ENCODE measurements around the gene TGFBI. TPM values are rescaled to one million over a fixed set of nuclear protein-coding genes. Genes with fewer than 3 reads are reported as not detected.

TGFBI gene
- total and polyA plus RNA-seq, 2 donors from 2014 or later, result 36.4 to 78.5 TPM

DNA sequence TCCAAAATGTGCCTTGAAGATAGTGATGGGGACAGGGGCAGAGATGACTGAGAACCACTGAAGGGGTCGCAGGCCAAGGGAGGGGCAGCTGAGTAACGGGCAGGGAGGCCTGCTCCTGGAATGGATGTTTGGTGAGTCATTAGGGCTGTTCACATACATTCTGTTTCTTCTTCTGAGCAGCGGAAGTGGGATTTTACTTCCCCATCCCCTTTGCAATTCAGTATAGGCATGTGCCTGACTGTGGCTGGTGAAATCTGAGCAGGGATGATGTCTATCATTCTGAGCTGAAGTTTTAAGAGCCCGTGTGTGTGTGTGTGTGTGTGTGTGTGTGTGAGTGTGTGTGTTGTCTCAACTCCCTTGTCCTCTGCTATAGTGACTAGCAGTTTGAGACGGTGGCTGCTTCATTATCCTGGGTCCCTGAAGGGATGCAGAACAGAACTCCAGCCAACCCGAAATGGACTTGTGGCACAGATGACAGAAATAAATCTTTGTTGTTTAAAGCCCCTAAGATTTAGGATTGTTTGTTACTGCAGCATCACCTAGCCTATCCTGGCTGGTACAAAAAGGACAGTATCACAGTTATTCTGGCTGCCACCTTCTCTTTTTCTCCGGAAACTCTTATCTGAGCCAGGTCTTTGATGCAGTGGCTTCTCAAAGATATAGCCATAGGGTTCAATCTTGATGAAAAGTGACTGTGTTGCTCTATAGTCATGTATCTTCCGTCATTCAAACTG lies 29.2 kb upstream of the TGFBI start:
- no peaks in the 10 kb centered on the region for H3K27me3 ChIP-seq (ENCODE audit: control insufficient read depth, insufficient read depth, low read length)
- FAIRE-seq (no peak), DNase-seq (peak in 3 of 5 donors; percentile 46 to 63 (median 59))
- H3K27ac ChIP-seq (ENCODE audit: low read depth in 2 of 2, low read length in 2 of 2), result no peak overlapping the region
- no peak overlapping the region for H3K4me3 ChIP-seq (ENCODE audit: low read length in 3 of 3)
- H3K36me3 ChIP-seq (ENCODE audit: control insufficient read depth in 2 of 3, insufficient read depth in 3 of 3, low read length in 3 of 3), result no peaks in the 10 kb centered on the region
- TF ChIP-seq, protein P1, sequence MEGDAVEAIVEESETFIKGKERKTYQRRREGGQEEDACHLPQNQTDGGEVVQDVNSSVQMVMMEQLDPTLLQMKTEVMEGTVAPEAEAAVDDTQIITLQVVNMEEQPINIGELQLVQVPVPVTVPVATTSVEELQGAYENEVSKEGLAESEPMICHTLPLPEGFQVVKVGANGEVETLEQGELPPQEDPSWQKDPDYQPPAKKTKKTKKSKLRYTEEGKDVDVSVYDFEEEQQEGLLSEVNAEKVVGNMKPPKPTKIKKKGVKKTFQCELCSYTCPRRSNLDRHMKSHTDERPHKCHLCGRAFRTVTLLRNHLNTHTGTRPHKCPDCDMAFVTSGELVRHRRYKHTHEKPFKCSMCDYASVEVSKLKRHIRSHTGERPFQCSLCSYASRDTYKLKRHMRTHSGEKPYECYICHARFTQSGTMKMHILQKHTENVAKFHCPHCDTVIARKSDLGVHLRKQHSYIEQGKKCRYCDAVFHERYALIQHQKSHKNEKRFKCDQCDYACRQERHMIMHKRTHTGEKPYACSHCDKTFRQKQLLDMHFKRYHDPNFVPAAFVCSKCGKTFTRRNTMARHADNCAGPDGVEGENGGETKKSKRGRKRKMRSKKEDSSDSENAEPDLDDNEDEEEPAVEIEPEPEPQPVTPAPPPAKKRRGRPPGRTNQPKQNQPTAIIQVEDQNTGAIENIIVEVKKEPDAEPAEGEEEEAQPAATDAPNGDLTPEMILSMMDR (IDR thresholded peaks at IDR 0.05; ENCODE audit: borderline replicate concordance, extremely low read depth, insufficient read depth), result no peak
- intact Hi-C loops (cut with DNase I), result no loop called here
- H3K9me3 ChIP-seq (ENCODE audit: control insufficient read depth in 2 of 3, insufficient read depth in 1 of 3, low read length in 3 of 3), result no peaks in the 10 kb centered on the region
- no peaks in the 10 kb centered on the region for H3K4me1 ChIP-seq (ENCODE audit: control insufficient read depth in 2 of 3, insufficient read depth in 2 of 3, low read depth in 1 of 3, low read length in 3 of 3)
- no peak overlapping the region for H3K9ac ChIP-seq (ENCODE audit: low read length in 3 of 3)

DNA sequence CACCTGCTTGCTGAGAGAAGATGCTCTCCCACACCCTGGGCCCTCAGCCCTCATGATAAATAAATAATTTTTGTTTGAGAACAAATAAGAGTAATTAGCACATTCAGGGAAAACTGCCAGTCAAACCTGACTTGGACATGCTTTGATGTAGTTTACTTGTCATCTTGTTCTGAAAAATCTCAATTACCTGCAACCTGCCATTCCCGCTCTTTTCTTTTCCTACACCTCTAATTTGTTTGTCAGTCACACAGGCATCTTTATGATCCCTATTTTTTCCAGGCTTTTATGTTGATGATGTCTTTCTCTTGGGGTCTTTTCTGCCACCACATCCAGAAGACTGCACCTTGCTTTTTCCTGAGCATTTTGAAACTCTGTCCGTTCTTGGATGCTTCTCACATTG lies 28.6 kb upstream of the TGFBI start:
- no peak for FAIRE-seq
- TF ChIP-seq, protein P1 (IDR thresholded peaks at IDR 0.05; ENCODE audit: borderline replicate concordance, extremely low read depth, insufficient read depth), result no peak
- H3K36me3 ChIP-seq (ENCODE audit: control insufficient read depth in 2 of 3, insufficient read depth in 3 of 3, low read length in 3 of 3), result no peaks in the 10 kb centered on the region
- DNase-seq, result no peak
- H3K27me3 ChIP-seq (ENCODE audit: control insufficient read depth, insufficient read depth, low read length), result no peaks in the 10 kb centered on the region
- no peaks in the 10 kb centered on the region for H3K9me3 ChIP-seq (ENCODE audit: control insufficient read depth in 2 of 3, insufficient read depth in 1 of 3, low read length in 3 of 3)
- no peaks in the 10 kb centered on the region for H3K4me1 ChIP-seq (ENCODE audit: control insufficient read depth in 2 of 3, insufficient read depth in 2 of 3, low read depth in 1 of 3, low read length in 3 of 3)
- no peak overlapping the region for H3K4me3 ChIP-seq (ENCODE audit: low read length in 3 of 3)
- no peak overlapping the region for H3K9ac ChIP-seq (ENCODE audit: low read length in 3 of 3)
- intact Hi-C loops (cut with DNase I), result no loop called here
- no peak overlapping the region for H3K27ac ChIP-seq (ENCODE audit: low read depth in 2 of 2, low read length in 2 of 2)

DNA sequence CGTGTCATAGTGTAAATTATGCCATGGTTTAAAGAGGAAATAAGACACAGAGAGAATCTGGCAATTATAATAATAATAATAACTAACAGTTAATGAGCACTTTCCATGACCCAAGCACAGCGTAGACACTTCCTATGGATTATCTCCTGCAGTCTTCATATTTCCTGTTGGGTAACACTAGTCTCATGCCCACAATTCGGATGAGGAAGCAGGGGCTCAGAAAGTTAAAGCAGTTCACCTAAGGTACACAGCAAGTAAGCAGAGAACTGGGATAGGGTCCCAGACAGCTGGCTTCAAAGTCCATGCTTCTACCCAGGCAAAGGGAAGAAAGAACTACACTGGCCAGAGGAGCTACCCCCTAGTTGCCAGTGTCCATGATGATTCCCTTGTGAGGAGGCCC lies 27.9 kb upstream of the TGFBI start:
- intact Hi-C loops (cut with DNase I), result no loop called here
- no peak for FAIRE-seq
- TF ChIP-seq, protein P1 (IDR thresholded peaks at IDR 0.05; ENCODE audit: borderline replicate concordance, extremely low read depth, insufficient read depth), result no peak

More for the DNA sequence above, 27.9 kb upstream of the TGFBI start:
- Histone ChIP-seq H3K4me1 (ENCODE audit: control insufficient read depth in 2 of 3, insufficient read depth in 2 of 3, low read depth in 1 of 3, low read length in 3 of 3) (no peaks in the 10 kb centered on the region), H3K36me3 (ENCODE audit: control insufficient read depth in 2 of 3, insufficient read depth in 3 of 3, low read length in 3 of 3) (no peaks in the 10 kb centered on the region), H3K9ac (ENCODE audit: low read length in 3 of 3) (no peak overlapping the region), H3K27ac (ENCODE audit: low read depth in 2 of 2, low read length in 2 of 2) (no peak overlapping the region), H3K27me3 (ENCODE audit: control insufficient read depth, insufficient read depth, low read length) (no peaks in the 10 kb centered on the region), H3K9me3 (ENCODE audit: control insufficient read depth in 2 of 3, insufficient read depth in 1 of 3, low read length in 3 of 3) (no peaks in the 10 kb centered on the region), H3K4me3 (ENCODE audit: low read length in 3 of 3) (no peak overlapping the region)
- DNase-seq, result no peak
